ENCODE data around the gene FAT1.

Gene FAT1

DNA sequence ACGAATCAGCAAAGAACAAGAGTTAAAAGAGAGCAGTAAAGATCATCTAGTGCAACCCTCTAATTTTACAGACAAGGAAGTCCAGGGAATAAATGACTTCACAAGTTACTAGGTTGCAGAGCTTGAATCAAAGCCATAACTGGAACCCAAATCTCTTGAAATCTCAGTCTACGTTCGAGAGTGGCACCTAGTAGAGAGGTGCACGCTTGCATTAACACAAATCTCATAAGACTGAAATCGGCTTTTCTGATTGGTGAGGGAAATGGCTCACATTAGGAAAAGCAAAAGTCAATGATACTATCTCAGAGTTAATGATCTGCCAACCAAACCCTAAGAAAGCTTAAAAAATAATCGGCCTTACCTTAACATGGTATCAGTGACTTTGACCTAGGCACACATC is 43.0 kb downstream of the FAT1 start:
- H3K9me3 ChIP-seq (ENCODE audit: severe bottlenecking), result no peaks in the 10 kb centered on the region
- no peaks in the 10 kb centered on the region for H3K27me3 ChIP-seq (ENCODE audit: insufficient read depth, poor library complexity, severe bottlenecking)
- no peak overlapping the region for H3K27ac ChIP-seq (ENCODE audit: poor library complexity, severe bottlenecking)
- TF ChIP-seq, protein P1, sequence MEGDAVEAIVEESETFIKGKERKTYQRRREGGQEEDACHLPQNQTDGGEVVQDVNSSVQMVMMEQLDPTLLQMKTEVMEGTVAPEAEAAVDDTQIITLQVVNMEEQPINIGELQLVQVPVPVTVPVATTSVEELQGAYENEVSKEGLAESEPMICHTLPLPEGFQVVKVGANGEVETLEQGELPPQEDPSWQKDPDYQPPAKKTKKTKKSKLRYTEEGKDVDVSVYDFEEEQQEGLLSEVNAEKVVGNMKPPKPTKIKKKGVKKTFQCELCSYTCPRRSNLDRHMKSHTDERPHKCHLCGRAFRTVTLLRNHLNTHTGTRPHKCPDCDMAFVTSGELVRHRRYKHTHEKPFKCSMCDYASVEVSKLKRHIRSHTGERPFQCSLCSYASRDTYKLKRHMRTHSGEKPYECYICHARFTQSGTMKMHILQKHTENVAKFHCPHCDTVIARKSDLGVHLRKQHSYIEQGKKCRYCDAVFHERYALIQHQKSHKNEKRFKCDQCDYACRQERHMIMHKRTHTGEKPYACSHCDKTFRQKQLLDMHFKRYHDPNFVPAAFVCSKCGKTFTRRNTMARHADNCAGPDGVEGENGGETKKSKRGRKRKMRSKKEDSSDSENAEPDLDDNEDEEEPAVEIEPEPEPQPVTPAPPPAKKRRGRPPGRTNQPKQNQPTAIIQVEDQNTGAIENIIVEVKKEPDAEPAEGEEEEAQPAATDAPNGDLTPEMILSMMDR (IDR thresholded peaks at IDR 0.05; ENCODE audit: poor library complexity, severe bottlenecking), result no peak
- no peak overlapping the region for H3K4me3 ChIP-seq (ENCODE audit: severe bottlenecking)
- H3K4me1 ChIP-seq (ENCODE audit: insufficient read depth, poor library complexity, severe bottlenecking), result peaks cover 36% of the 10 kb centered on the region
- no peak for DNase-seq (ENCODE audit: low spot score)
- peaks cover 33% of the 10 kb centered on the region for H3K36me3 ChIP-seq (ENCODE audit: low read depth)
- no peak for ATAC-seq (ENCODE audit: low read depth)

GRCh38 chr4:186676531-186677161 is 47.0 kb downstream of the FAT1 start:
- DNase-seq (ENCODE audit: low spot score) (no peak), ATAC-seq (ENCODE audit: low read depth) (peak; percentile 98)
- Histone ChIP-seq H3K9me3 (ENCODE audit: severe bottlenecking) (no peaks in the 10 kb centered on the region), H3K27ac (ENCODE audit: poor library complexity, severe bottlenecking) (peak overlapping the region; percentile 52), H3K27me3 (ENCODE audit: insufficient read depth, poor library complexity, severe bottlenecking) (no peaks in the 10 kb centered on the region), H3K4me1 (ENCODE audit: insufficient read depth, poor library complexity, severe bottlenecking) (peaks cover 30% of the 10 kb centered on the region), H3K36me3 (ENCODE audit: low read depth) (peaks cover 50% of the 10 kb centered on the region), H3K4me3 (ENCODE audit: severe bottlenecking) (no peak overlapping the region)
- TF ChIP-seq, protein P1 (IDR thresholded peaks at IDR 0.05; ENCODE audit: poor library complexity, severe bottlenecking), result no peak

- ATAC-seq (ENCODE audit: low read depth), result peak; percentile 35; the same call in 1 of the 3 replicates
- Histone ChIP-seq H3K36me3 (ENCODE audit: low read depth) (peaks cover 79% of the 10 kb centered on the region), H3K9me3 (ENCODE audit: severe bottlenecking) (no peaks in the 10 kb centered on the region), H3K4me1 (ENCODE audit: insufficient read depth, poor library complexity, severe bottlenecking) (peaks cover 20% of the 10 kb centered on the region), H3K27me3 (ENCODE audit: insufficient read depth, poor library complexity, severe bottlenecking) (no peaks in the 10 kb centered on the region), H3K27ac (ENCODE audit: poor library complexity, severe bottlenecking) (peak overlapping the region; percentile 25), H3K4me3 (ENCODE audit: severe bottlenecking) (no peak overlapping the region)
- DNase-seq (ENCODE audit: low spot score), result no peak
- TF ChIP-seq, protein P1 (IDR thresholded peaks at IDR 0.05; ENCODE audit: poor library complexity, severe bottlenecking), result peak; percentile 31
These were observed 53.9 kb downstream of the FAT1 start for GRCh38 chr4:186669735-186670134.

GRCh38 chr4:186669159-186669731 is 54.4 kb downstream of the FAT1 start:
- Histone ChIP-seq H3K4me3 (ENCODE audit: severe bottlenecking) (no peak overlapping the region), H3K27me3 (ENCODE audit: insufficient read depth, poor library complexity, severe bottlenecking) (no peaks in the 10 kb centered on the region), H3K4me1 (ENCODE audit: insufficient read depth, poor library complexity, severe bottlenecking) (peaks cover 20% of the 10 kb centered on the region), H3K9me3 (ENCODE audit: severe bottlenecking) (no peaks in the 10 kb centered on the region), H3K27ac (ENCODE audit: poor library complexity, severe bottlenecking) (peak overlapping the region; percentile 25), H3K36me3 (ENCODE audit: low read depth) (peaks cover 79% of the 10 kb centered on the region)
- TF ChIP-seq, protein P1 (IDR thresholded peaks at IDR 0.05; ENCODE audit: poor library complexity, severe bottlenecking), result peak; percentile 65
- DNase-seq (ENCODE audit: low spot score), result no peak
- ATAC-seq (ENCODE audit: low read depth), result peak; percentile 57

- H3K4me3 ChIP-seq (ENCODE audit: severe bottlenecking), result no peak overlapping the region
- H3K9me3 ChIP-seq (ENCODE audit: severe bottlenecking), result no peaks in the 10 kb centered on the region
- ATAC-seq (ENCODE audit: low read depth) (peak; percentile 66), DNase-seq (ENCODE audit: low spot score) (no peak)
- peaks cover 16% of the 10 kb centered on the region for H3K4me1 ChIP-seq (ENCODE audit: insufficient read depth, poor library complexity, severe bottlenecking)
- no peaks in the 10 kb centered on the region for H3K27me3 ChIP-seq (ENCODE audit: insufficient read depth, poor library complexity, severe bottlenecking)
- TF ChIP-seq, protein P1 (IDR thresholded peaks at IDR 0.05; ENCODE audit: poor library complexity, severe bottlenecking), result no peak
- H3K36me3 ChIP-seq (ENCODE audit: low read depth), result peaks cover 77% of the 10 kb centered on the region
- H3K27ac ChIP-seq (ENCODE audit: poor library complexity, severe bottlenecking), result no peak overlapping the region
These were observed 56.9 kb downstream of the FAT1 start for GRCh38 chr4:186666750-186667149.
